ENCODE measurements around the gene PCK2.
A peak's percentile ranks its signal among the peaks of the same experiment; 100 is the strongest.
"Not testable (repeated sequence)": the region's sequence is repeated elsewhere in the genome, so short reads cannot be mapped to it uniquely, and the experiment has no call there.

The PCK2 gene

GRCh38 chr14:24098229-24098926 lies 4.3 kb downstream of the PCK2 start:
- FAIRE-seq = no peak

GRCh38 chr14:24098927-24099813 lies 5.1 kb downstream of the PCK2 start:
- no peak for FAIRE-seq

DNA sequence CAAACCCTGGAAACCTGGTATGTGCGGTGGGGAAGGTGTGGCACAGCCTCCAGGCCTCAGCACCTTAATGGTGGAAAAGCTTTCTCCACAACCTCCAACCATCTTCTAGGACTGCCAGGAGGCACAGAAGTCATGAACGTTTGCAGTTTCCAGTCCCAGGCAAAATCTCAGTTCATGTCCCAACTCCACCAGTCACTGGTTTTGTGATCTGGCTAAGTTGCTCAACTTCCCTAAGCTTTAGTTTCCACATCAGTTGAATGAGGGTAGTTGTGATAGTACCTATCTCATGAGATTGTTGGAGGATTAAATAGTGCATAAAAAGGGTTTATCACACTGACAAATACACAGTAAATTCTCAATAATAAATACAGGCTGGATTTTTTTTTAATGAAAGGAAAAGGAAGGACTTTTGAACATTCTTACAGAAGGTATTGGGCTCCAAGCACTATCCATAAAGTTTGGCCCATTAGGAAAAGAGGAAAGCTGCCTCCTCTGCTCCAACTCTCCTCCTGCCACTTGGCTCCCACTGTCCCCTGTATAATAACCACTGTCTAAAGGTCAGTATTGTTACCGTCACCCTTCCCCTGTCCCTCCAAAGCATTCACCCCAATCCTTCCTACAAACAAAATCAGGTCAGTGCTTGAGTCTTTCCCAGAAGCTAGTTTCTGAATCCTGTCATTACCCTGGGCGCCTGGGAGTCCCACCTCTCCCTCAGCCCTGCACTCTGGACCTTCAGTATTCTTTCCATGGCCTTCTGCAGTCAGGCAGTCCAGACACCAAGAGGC lies 6.3 kb downstream of the PCK2 start:
- no peak for FAIRE-seq

GRCh38 chr14:24100982-24101494 lies 6.9 kb downstream of the PCK2 start:
- FAIRE-seq = no peak

GRCh38 chr14:24102357-24103048 lies 8.4 kb downstream of the PCK2 start:
- FAIRE-seq = no peak

DNA sequence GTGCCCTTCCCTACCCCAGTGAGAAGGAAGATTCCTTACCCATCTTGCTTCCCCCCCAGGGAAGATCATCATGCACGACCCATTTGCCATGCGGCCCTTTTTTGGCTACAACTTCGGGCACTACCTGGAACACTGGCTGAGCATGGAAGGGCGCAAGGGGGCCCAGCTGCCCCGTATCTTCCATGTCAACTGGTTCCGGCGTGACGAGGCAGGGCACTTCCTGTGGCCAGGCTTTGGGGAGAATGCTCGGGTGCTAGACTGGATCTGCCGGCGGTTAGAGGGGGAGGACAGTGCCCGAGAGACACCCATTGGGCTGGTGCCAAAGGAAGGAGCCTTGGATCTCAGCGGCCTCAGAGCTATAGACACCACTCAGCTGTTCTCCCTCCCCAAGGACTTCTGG lies 9.3 kb downstream of the PCK2 start:
- no peak for FAIRE-seq

GRCh38 chr14:24105609-24106239 lies 11.6 kb downstream of the PCK2 start:
- FAIRE-seq = not testable (repeated sequence)

GRCh38 chr14:24106672-24107271 lies 12.7 kb downstream of the PCK2 start:
- no peak for FAIRE-seq

- no peak for FAIRE-seq
Observed at GRCh38 chr14:24108336-24108874, 14.3 kb downstream of the PCK2 start.

- FAIRE-seq = no peak
Observed at GRCh38 chr14:24110060-24110459, 15.9 kb downstream of the PCK2 start.

GRCh38 chr14:24110523-24110922 lies 16.4 kb downstream of the PCK2 start:
- FAIRE-seq = no peak

DNA sequence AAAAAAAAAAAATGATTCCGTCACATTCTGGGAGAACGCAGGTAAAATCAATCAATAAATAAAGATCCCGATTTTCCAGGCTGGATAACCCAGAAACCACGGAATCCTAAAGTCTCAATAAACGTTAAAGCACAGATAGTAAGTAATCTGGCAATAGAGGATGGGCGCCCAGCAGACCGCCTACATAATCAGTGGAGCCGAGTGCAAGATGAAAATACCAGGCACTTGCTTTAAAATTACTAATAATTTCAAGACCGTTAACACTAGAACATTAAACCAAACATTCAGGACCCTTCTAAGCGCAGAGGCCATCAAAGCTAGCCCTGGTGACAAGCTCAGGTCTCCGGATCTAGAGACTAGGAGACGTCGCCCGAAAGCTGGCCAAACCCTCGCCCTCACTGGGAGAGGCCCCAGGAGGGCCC lies 19.3 kb downstream of the PCK2 start:
- FAIRE-seq = no peak

GRCh38 chr14:24113801-24114531 lies 19.9 kb downstream of the PCK2 start:
- no peak for FAIRE-seq

GRCh38 chr14:24114532-24115421 lies 20.7 kb downstream of the PCK2 start, which contains the start of the genes DCAF11 and NRL:
DCAF11 (plus strand) TSS chr14:24114777; CDS start chr14:24115595, 818 bp downstream.
NRL (minus strand) TSS chr14:24114949; CDS start chr14:24082848, 32,101 bp downstream.
- FAIRE-seq = peak; percentile 98

DNA sequence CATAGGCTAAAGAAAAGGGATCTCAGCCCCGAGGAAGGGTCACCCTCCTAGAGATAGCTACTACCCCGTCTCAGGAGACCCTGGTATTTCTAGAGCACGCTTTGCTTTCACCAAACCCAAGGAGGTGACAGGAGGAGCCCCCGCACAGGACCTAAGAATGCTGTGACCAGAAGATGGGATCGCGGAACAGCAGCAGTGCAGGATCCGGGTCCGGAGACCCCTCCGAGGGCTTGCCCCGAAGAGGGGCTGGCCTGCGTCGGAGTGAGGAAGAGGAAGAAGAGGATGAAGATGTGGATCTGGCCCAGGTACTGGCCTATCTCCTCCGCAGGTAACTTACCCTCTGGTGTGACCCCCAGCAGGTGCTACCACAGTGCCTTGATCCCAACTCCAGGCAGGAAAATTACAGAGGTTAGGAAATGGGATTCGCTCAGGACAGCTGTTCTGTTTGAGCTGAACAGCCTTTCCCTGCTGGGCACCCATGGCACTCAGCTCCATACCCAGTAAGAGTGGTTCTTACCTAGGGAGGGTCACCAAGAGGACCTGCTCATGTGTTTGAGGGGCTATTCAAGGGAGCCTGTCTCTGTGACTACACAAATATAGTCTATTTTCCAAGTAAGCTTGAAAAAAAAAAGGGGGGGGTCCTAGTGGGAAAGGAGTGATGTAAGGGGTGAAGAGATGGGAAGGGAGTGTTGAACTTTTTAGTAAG lies 21.5 kb downstream of the PCK2 start:
- no peak for FAIRE-seq

DNA sequence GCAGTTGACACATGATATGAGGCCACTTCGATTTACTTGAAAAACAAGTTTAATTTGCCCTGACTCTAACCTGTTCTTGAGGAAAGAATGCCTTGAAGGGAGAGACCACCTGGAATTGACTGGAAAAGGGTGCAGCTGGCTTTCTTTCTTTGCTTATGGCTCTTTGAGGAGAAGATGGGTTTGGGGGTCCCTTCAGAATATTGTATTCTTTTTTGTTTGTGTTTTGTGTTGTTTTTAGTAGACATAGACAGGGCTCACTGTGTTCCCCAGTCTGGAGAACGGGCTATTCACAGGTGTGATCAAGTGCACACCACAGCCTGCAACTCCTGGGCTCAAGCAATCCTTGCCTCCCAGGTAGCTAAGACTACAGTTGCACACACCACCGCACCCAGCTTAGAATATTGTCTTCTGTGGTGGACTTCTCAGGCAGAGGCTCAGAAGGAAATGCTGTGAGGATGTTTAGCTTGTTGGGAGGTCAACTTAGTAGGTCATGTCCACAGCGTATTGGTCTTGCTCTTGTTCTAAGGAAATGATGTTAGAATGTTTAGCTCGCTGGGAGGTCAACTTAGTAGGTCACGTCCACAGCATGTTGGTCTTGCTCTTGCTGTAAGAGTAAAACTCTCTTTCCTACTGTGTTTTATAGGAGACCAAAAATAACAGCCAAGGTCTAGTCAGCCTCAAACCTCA lies 22.2 kb downstream of the PCK2 start:
- no peak for FAIRE-seq

GRCh38 chr14:24117179-24117578 lies 23.1 kb downstream of the PCK2 start:
- no peak for FAIRE-seq

GRCh38 chr14:24119691-24120090 lies 25.6 kb downstream of the PCK2 start:
- FAIRE-seq = no peak

All from A204.1 (cell line).